Measurements from ENCODE around the gene PTPRK. TPM values are rescaled to one million over a fixed set of nuclear protein-coding genes. Genes with fewer than 3 reads are reported as not detected.
"Not testable (repeated sequence)": the region's sequence is repeated elsewhere in the genome, so short reads cannot be mapped to it uniquely, and the experiment has no call there.

The PTPRK gene
- total RNA-seq, 1 donor from 2014 or later = 13.6 TPM

DNA sequence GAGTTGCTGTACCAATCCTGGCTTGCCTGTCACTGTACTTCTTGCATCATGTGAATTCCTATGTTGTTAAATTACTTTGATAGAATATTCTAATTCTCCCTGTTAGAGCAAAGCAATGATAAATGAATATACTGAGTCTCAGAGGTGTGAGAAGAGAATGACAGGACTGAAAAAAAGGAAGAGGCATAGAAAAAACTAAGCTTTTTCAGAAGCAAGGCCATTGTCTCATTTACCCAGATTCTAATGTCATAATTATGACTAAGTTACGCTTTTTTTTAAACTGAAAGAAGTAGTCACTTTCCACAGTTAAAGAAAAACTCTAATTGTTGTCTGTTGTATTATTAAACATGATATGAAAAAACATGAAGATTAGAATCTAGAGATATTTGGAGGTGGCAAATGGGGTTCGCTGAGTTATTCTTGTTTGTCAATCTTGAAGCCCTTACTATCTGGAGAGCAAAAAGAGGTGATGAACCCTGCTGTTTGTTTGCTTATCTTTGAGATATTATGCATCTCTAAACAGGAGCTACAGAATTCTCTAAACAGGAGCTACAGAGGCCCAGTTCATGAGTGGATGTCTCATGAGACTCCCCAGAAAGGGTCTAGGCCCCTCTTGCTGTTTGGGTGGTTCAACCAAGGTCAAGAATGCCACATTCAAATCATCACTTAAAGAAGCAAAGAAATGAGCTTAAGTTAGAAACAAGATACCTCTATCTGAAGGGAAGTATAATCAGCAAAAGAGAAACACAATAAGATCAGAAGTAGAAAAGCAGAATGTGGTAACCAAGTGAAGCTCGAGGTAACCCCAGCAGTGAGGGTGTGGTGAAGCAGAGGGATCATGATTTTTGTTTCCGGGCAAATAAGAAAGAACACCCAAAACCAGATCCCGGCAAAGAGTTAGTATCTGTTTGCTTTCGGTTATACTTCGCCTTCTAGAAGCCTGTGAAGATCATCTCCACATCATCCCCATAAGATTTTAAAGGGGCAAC, 586.3 kb downstream of the PTPRK start:
- DNase-seq (ENCODE audit: low spot score) = no peak

- no peak for DNase-seq (ENCODE audit: low spot score)
These were observed 587.3 kb downstream of the PTPRK start for GRCh38 chr6:127933137-127933536.

DNA sequence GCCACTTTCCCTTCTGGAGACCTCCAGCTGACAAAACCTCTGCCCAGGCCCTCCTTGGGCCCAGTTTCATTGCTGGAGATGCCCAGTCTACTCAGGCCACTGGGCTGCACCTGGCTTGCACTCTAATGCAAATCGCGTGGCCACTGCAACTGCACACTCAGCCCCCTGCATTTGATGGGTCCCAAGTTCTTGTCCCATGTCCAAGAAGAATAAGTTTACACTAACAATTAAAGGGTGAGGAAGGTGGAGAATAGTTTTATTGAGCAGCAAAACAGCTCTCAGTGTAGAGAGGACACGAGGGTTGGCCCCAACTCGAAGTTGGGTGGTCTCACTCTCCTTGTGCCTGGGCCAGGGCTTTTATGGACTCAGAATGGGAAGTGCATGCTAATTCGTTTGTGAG, 587.7 kb downstream of the PTPRK start:
- DNase-seq (ENCODE audit: low spot score) = no peak

- not testable (repeated sequence) for DNase-seq (ENCODE audit: low spot score)
These were observed 594.0 kb downstream of the PTPRK start for GRCh38 chr6:127926441-127926840.

DNA sequence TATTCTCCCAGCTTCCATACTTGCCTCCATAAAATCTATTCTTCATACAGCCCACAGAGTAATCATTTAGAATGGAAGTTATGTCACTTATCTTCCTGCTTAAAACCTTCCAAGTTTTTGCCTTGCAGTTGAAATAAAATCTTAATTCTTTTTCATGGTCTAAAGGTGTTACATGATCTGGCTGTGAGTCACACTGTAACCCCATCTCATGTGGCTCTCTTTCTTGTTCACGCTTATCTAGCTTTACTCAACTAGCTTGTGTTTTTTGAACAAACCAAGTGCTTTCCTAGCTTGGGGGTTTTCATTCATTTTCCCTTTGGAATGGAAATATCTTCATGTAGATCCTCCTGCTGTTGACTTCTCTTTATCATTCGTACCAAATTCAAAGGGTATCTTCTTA, 596.0 kb downstream of the PTPRK start:
- no peak for DNase-seq (ENCODE audit: low spot score)

GRCh38 chr6:127924031-127924430, 596.4 kb downstream of the PTPRK start:
- DNase-seq (ENCODE audit: low spot score) = no peak

- no peak for DNase-seq (ENCODE audit: low spot score)
These were observed 597.3 kb downstream of the PTPRK start for GRCh38 chr6:127923135-127923534.

DNA sequence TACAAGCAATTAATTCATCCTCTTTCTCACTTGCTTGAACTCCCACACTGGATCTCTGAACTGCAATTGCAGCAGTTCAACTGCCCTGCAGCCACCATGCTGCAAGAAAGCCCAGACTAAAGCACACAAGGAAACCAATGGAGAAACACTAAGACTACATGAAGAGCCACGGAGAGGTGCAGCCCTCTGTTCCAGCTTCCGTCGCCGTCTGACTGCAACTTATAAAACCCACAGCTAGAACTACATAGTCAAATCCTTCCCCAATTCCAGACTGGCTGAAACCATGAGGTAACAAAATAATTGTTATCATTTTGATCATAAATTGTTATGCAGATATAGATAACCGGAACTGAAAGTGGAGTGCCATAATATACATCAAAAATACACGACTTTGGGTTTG, 598.4 kb downstream of the PTPRK start:
- no peak for DNase-seq (ENCODE audit: low spot score)

GRCh38 chr6:127920804-127921203, 599.6 kb downstream of the PTPRK start:
- DNase-seq (ENCODE audit: low spot score) = no peak
